IPS-NIHi7 (cell line): ENCODE data around the gene SARDH.
"Not testable (repeated sequence)": the region's sequence is repeated elsewhere in the genome, so short reads cannot be mapped to it uniquely, and the experiment has no call there.

Source experiments
- DNase-seq: peaks from one replicate; pipeline ENCODE4 v3.0.0; 2012; ENCODE audit warnings: mixed read lengths; ENCODE audit errors: extremely low spot score

Gene SARDH

DNA sequence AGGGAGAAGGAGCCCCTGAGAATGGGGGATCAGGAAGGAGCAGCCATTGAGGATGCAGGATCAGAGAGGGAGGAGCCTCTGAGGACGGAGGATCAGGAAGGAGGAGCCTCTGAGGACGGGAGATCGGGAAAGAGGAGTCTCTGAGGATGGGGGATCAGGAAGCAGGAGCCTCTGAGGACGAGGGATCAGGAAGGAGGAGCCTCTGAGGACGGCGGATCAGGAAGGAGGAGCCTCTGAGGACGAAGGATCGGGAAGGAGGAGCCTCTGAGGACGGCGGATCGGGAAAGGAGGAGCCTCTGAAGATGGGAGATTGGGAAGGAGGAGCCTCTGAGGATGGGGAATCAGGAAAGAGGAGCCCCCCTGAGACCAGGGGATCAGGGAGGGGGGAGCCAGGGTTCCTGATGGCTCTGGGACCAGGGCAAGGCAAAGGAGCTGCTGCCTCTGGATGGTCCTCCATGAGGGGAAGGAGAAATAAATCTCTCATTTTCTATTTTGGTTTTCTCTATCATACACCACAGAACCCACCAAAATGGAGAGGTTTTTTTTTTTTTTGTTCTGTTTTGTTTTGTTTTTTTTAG lies 22.6 kb upstream of the SARDH start:
- no peak for DNase-seq

DNA sequence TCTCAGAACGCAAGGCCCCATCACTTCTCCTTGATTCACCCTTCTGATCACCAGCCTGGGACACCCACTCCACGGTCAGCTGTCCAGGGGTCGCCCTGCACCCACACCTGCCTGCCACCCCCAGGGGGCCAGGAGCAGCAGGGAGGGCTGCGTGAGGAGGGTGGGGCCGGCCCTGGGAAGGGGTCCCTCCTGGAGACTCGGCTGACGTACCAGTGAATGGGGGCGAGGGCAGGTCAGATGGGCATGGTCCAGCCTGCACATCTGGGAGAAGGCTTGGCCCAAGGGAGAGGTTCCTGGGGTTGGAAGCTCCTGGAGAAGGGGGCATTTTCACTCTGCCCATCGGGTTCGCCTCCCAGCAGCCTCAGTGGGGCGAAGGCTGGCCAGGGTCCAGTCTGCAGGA lies 21.8 kb upstream of the SARDH start:
- no peak for DNase-seq

DNA sequence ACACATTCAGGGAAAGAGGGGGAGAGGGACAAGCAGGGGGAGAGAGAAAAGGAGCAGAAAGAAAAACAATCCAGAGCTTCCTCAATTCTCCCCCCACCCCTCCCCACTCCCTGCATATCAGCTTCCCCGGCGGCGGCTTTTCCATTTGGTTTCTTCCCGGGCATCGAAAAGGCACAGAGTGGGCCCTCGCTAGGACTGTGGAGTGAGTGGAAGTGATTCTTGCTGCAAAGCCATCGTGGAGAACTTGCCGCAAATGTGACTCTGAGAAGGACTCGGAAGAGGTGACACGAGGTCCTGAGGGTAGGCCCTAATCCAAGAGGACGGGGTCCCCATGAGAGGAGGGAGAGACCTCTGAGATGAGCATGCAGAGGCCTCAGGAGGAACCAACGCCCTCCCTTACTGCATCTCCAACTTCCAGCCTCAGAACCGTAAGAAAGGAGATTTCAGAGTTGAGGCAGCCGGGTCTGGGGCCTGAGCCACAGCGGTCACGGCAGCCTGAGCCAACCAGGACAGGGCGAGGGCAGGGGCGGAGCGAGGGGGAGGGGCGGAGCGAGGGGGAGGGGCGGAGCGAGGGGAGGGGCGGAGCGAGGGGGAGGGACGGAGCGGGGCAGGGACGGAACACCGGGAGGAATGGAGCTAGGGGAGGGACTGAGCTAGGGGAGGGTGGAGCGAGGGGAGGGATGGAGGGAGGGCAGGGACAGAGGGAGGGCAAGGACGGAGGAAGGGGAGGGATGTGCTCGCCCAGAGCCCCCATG lies 21.2 kb upstream of the SARDH start:
- peak; percentile 84 for DNase-seq

DNA sequence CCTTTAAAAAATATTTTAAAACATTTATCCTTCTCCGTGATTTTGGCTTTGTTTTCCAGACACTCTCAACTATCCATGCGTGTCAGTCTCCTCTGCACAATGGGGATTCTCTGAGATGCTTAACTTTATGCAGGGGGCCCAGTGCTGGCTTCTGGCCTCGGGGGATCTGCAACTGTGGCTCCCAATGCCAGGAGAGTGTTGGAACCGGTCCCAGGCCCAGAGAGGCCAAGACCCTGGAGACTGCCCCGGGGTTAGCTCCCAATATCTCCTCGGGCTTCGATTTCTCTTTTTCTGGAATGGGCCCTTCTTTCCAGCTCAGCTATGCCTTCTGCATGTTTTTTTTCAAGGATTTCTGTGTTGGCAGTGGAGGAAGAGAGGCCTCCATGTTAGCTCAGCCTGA lies 20.1 kb upstream of the SARDH start:
- DNase-seq: no peak

DNA sequence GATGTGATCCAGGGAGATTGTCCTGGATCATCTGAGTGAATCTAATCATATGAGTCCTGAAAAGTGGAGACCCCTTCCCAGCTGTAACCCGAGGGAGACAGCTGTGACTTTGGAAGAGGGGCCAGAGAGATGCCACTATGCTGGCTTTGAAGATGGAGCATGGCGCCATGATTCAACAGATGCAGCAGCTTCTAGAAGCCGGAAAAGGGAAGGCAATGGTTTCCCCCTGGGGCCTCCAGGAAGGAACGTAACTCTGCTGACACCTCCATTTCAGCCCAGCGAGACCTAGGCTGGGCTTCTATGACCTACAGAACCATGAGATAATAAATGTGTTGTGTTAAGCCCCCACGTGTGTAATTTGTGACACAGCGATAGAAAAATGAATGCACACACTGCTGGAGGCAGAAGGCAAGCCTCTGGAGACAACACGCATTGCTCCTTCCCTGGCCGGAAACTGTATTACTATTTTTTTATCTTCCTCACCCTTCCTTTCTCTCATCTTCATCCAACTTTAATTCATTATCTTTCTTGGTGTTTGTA lies 16.6 kb upstream of the SARDH start:
- no peak for DNase-seq

DNA sequence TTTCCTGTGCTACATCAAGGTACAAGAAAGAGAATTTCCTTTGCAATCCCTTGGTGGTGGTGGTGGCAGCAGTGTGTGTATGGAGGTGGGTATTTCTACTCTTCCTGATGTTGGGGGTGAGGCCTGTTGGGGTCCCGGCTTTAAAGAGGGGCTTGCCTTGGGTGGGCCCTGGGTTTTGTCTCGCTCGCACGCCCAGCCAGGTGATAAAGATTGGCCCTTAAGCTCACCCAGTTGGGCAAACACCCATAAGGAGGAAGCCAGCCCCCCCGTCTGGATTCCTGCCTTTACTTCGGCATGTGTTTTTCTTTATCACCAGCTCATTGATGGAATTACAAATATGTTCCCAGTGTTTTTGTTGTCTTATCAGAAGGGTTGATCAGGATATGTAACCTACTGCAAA lies 16.0 kb upstream of the SARDH start:
- no peak for DNase-seq

DNA sequence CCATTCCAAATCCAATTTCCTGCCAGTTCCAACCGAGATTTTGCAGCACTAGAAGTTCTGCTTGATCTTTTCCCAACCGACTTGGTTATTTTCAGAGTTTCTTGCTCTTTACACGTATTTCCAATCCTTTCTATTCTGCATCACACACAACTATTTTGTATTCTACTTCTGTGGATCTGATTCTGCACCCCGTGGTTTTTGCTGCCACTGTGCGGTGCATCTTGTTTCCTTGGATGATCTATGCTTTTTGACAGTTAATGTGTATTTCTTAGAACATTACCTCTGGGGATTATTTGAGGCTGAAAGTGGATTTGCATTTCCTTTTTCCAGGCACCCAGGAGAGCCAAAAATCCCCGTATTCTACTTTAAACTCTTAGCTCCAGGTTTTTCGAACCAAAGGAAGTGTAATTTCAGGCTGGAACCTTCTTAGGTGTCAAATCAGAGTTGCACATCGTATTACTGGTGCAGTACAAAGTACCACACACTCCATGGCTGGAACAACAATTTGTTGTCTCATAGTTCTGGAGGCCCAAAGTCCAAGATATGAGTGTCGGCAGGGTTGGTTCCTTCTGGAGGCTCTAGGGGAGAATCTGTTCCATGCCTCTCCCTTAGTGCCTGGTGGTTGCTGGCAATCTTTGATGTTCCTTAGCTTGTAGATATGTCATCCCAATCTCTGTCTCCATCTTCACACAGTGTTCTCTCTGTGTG lies 14.7 kb upstream of the SARDH start:
- no peak for DNase-seq

DNA sequence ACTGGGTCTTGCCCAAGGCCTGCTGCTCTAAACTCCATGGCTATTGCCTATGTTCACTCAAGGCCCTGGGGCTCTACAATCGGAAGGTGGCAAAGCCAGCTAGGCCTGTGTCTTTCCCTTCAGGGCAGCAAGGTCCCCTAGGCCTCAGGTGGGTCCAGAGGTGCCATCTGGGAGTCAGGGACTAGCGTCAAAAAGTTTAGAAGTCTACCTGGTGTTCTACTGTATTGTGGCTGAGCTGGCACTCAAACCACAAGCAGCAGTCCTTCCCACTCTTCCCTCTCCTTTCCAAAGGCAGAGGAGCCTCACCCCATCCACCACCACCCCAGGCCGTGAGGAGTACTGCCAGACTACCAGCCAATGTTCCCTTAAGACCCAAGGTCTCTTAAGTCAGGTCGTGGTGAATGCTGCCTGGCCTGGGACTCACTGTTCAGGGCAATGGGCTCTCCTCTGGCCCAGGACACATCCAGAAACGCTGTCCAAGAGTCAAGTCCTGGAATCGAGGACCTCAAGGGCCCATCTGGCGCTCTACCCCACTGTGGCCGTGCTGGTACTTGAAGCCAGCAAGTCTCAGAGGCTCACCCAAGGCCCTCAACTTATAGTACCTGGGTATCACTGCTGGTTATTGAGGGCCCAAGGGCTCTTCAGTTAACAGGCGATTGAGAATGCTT lies 13.0 kb upstream of the SARDH start:
- no peak for DNase-seq

DNA sequence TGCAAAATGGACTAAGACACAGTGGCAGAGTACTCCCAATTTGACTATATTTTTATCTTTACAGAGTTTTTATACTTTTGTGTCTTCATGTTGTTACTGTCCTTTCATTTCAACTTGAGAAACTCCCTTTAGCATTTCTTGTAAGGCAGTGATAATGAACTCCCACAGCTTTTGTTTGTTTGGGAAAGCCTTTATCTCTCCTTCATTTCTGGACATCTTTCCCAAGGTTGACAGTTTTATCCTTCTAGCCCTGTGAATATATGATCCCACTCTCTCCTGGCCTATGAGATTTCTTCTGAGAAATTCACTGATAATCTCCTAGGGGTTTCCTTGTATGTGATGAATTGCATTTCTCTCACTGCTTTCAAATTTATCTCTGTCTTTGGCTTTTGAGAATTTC lies 9.2 kb upstream of the SARDH start:
- no peak for DNase-seq

DNA sequence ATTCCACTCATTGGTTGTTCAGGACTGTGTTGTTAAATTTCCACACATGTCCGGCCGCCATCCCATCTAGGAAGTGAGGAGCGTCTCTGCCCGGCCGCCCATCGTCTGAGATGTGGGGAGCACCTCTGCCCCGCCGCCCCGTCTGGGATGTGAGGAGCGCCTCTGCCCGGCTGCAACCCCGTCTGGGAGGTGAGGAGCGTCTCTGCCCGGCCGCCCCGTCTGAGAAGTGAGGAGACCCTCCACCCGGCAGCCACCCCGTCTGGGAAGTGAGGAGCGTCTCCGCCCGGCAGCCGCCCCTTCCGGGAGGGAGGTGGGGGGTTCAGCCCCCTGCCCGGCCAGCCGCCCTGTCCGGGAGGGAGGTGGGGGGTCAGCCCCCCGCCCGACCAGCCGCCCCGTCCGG lies 6.4 kb upstream of the SARDH start:
- DNase-seq: not testable (repeated sequence)

DNA sequence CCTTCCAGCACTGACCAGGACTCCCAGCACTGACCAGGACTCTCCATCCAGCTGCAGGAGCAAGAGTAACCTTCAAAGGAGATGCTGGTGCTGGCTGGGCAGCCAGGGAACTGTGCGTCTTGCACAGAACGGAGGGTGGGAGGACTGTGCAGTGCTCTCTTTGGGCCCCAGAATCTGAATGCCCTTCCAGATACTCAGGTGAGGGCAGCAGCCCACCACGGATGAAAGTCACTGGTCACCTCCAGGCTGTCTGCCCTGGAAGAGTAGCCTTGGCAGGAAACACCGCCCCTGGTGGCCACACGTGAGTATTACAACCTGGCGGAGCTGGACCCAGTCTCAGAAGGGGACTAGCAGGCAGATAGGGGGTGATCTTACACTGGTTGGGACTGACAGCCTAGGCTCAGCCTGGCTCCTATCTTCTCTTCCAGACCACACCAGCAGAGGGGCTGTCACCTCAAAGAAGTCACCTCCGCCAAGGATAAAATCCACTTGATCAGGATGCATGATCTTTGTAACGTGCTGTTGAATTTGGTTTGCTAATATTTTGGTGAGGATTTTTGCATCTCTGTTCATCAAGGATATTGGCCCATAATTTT lies 4.8 kb upstream of the SARDH start:
- DNase-seq: peak; percentile 98

DNA sequence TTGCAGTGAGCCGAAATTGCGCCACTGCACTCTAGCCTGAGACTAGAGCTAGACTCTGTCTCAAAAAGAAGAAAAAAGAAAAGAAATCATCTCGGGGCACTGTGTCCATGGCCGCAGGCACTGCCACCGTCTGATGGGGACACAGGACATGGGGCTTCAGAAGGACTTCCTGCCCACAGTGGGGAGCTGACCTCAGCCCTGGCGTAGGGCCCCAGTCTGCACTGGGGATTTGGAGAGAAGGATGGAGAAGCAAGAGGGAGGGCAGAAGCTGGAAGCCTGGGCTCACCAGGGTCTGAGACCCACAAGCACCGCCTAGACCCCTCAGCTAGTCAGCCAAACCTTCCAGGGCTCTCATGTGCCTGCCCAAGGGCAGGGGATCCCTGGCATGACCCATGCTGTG lies 4.1 kb upstream of the SARDH start:
- no peak for DNase-seq

DNA sequence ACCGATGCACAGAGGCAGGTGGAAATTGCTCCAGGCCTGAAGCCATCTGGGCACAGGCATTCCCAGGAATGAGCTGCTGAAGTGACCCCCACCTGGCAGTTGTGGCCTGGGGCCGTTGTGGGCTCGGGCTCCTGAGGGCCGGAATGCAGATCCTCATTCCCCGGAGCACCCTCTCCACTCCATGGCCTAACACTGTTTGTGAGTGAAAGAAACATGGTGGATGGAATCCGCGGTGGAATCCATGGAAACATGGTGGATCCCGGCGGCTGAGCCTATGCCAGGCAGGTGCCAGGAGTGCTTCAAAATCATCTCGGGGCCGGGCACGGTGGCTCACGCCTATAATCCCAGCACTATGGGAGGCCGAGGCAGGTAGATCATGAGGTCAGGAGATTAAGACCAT lies 3.6 kb upstream of the SARDH start:
- no peak for DNase-seq

DNA sequence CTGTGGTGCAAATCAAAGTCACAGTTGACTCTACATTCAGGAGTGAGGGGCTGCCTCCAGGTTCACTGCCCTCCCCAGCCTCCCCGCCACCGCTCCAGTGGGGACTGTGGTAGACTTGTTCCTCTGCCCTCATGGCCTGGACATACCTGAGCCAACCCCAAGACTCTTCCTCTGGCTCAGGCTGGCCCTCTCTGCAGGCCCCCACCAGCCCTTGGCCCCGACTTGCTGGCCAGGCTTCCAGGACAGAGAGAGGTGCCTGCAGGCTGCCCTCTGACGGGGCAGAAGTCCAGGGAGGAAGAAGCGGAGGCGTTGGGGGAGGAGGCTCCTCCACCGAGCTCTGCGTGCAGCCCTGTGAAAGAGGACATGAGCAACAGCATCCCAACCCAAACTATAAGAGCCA lies 2.8 kb upstream of the SARDH start:
- no peak for DNase-seq

DNA sequence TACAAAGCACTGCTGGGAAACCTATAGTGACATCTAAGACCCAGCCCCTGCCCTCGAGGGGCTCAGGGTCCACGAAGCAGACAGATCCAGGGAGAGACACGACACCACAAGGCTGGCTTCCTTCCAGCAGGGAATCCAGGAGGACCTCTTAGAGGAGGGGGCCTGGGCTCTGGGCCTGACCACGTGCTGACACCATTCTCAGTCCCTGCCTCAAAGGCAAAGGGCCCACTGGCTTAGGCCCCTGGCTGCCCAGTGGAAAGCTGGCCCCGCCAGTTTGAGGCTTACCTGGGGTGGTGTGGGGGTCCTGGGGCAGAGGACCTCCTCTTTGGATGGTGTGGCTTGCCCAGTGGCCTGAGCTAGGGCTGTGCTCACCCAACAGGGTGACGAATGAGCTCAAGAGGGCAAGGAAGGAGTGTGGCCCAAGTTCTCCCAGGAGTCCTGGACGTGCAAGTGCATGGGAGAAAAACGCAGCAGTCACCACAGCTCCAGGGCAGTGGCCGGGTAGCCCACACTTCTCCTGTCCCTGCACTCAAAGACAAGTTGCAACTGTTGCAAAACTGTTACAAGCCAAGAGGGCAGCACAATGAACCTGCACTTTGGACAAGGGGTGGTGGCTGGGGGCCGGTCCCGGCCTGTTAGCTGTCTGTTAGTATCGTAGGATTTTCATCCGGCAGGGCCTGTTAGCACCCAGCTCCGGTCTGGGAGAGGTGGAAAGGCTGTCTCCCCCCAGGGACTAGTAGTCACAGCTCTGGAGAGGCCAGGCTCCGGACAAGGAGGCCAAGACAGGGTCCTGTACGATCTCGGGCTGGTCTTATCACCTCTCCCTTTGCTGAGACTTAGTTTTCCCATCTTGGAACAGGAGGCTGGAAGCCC lies 1.5 kb upstream of the SARDH start:
- no peak for DNase-seq

DNA sequence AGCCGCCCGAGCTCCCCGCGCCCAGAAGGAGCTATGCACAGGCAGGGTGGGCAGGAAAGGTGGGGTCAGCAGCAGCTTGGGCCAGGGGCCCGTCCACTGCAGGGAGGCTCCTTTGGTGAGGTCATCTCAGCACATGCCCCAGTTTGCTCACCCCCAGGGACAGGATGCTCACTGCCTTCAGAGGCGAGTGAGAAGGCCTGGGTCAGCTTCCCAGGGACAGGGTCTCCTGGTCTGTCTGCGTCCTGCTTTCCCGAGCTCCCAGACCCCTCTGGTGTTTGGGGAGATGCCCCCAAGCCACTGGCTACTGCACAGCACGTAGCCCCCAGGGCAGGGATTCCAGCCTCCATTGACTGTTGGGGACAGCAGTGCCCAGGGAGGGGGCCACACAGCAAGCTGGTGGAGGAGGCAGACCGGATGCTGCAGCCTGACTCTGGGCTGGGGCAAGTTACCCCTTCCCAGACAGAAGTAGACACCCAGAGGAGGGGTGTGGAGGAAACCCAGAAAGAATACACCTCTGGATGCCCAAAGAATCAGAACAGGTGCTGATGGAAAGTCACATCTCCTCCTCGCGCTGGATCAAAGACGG lies 581 bp upstream of the SARDH start:
- DNase-seq: no peak

DNA sequence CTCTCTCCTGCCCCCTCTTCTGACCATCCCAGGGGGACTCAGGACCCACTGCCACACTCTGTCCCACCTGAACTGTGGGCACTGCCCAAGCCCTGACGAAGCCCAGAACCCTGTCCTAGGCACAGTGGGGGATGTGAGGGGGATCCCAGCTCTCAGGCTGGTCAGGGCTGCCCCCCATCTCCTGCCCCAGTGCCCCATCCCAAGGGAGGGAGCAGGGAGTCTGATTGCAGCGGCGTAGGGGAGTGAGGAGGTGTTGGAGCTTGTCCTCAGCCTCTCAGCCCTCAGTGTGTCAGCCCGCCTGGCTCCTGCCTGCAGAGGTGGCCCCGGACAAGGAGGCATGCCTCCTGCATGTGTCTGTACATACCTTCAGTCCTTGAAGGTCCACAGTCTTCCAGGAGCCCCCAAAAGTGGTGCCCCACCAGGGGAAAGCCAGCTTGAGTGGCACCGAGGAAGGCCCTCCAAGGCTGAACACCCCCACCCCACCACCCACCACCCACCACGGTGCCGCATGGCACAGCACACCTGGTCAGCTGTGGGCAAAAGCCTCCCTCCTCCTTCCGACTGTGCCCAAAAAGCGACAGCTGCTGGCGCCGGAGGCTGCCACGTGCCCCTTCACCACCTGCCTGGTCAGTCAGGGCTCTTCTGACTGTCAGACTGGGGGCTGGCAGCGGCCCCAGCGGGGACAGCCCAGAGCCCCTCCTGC lies 930 bp downstream of the SARDH start:
- no peak for DNase-seq

DNA sequence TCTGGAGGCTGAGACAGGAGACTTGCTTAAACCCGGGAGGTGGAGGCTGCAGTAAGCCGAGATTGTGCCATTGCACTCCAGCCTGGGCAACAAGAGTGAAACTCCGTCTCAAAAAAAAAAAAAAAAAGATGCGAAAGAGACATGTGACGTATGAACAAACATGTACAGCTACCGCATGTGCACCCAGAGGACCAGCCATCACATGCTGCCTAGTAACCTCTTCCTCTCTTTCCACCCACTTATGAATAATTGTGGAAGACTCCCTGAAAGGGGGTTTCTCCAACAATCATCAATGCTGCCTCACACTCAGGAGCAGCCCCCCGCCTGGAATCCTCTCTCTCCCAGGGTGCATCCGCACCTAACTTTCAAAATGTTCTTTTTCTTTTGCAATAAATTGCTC lies 2.2 kb downstream of the SARDH start:
- DNase-seq: no peak

DNA sequence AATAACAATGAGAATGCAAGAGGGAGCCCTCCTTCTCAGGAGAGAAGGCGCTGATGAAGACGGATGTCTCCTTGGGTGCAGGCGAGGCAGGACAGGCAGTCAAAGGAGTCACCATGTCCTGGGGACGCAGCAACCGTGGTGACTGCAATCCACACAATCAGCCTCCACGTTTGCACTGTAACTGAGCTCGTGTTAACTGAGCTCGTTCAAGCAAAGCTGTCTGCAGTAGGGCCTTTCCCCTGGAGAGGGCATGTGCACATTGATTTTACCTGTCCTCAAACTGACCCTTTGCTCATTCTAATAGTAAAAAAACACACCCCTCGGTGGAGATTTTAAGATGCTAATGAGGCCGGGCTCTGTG lies 2.8 kb downstream of the SARDH start:
- DNase-seq: no peak
